Activated CD4-positive, alpha-beta T cell treated with anti-CD3 and anti-CD28 coated beads for 48 hours (primary cell): ENCODE results near the gene APOBEC4.

ENCODE experiments used
- DNase-seq: peaks from one replicate; pipeline ENCODE4 v3.0.0-alpha.2; 2020

The APOBEC4 gene

GRCh38 chr1:183600136-183600535, 53.0 kb downstream of the APOBEC4 start:
- no peak for DNase-seq

- no peak for DNase-seq
Observed at GRCh38 chr1:183598386-183598785, 54.7 kb downstream of the APOBEC4 start.

- DNase-seq = no peak
Observed at GRCh38 chr1:183597656-183598347, 55.3 kb downstream of the APOBEC4 start.

- no peak for DNase-seq
Observed at GRCh38 chr1:183596500-183596899, 56.6 kb downstream of the APOBEC4 start.
